Activated naive CD4-positive, alpha-beta T cell treated with anti-CD3 and anti-CD28 coated beads for 36 hours (primary cell): ENCODE data around the gene SELP. TPM values are rescaled to one million over a fixed set of nuclear protein-coding genes. Genes with fewer than 3 reads are reported as not detected.

Experiments used
- CTCF ChIA-PET: fragments of 350-600 bp; sonication (Branson Sonifier 250); formaldehyde crosslinking; loops from one replicate; lab custom pipeline; 2021; ENCODE audit warnings: antibody characterized with exemption; lab: Charles Lee
- DNase-seq: peaks from one replicate; pipeline ENCODE4 v3.0.0-alpha.2; 2020
- H3K27ac Mint-ChIP-seq: one replicate; pipeline ENCODE4 v1.8.0; 2021; ENCODE audit warnings: mild to moderate bottlenecking, mixed read lengths
- H3K27me3 Mint-ChIP-seq: one replicate; pipeline ENCODE4 v1.8.0; 2021; ENCODE audit warnings: low read depth, mixed read lengths
- H3K36me3 Mint-ChIP-seq: one replicate; pipeline ENCODE4 v1.8.0; 2021; ENCODE audit warnings: low read depth, mixed read lengths
- H3K4me1 Mint-ChIP-seq: one replicate; pipeline ENCODE4 v1.8.0; 2021; ENCODE audit warnings: low read depth, mixed read lengths
- H3K4me3 Mint-ChIP-seq: one replicate; pipeline ENCODE4 v1.8.0; 2021; ENCODE audit warnings: mild to moderate bottlenecking, moderate library complexity, mixed read lengths
- H3K9me3 Mint-ChIP-seq: one replicate; pipeline ENCODE4 v1.8.0; 2021; ENCODE audit warnings: mixed read lengths
- intact Hi-C: fragments of 100-400 bp; cut with micrococcal nuclease; formaldehyde crosslinking; loops from one replicate; pipeline ENCODE4 v1.15.1; 2023
- total RNA-seq, 2 experiments: library from RNA; stranded (reverse); gene quantifications; one replicate each; pipeline ENCODE4 v1.2.3, GENCODE V29; 2021

The SELP gene
- total RNA-seq, 2 experiments from 2014 or later = 2.4 to 2.6 TPM

GRCh38 chr1:169572187-169572586, 57.7 kb downstream of the SELP start:
- H3K27ac Mint-ChIP-seq = no peak overlapping the region
- intact Hi-C loops = no loop called here

GRCh38 chr1:169571450-169571849, 58.5 kb downstream of the SELP start:
- Mint-ChIP-seq H3K27ac (no peak overlapping the region), H3K36me3 (peaks cover 63% of the 10 kb centered on the region), H3K9me3 (no peaks in the 10 kb centered on the region), H3K4me3 (no peak overlapping the region), H3K4me1 (peaks cover 20% of the 10 kb centered on the region), H3K27me3 (no peaks in the 10 kb centered on the region)
- intact Hi-C loops = no loop called here
- CTCF ChIA-PET = interaction anchor here (0.6 to 0.7 kb wide), 2 partner anchors 15 to 126 kb away, joined by 3 read pairs; partner anchors contain the start of gene F5
- no peak for DNase-seq

More at GRCh38 chr1:169572187-169572586, 57.7 kb downstream of the SELP start:
- CTCF ChIA-PET = no interaction called here
- Mint-ChIP-seq H3K9me3 (no peaks in the 10 kb centered on the region), H3K36me3 (peaks cover 60% of the 10 kb centered on the region), H3K27me3 (no peaks in the 10 kb centered on the region), H3K4me1 (peaks cover 16% of the 10 kb centered on the region), H3K4me3 (no peak overlapping the region)
- DNase-seq = no peak

GRCh38 chr1:169570172-169570574, 59.8 kb downstream of the SELP start:
- intact Hi-C loops = no loop called here
- Mint-ChIP-seq H3K4me3 (no peak overlapping the region), H3K36me3 (peaks cover 66% of the 10 kb centered on the region), H3K27me3 (no peaks in the 10 kb centered on the region), H3K27ac (no peak overlapping the region), H3K9me3 (no peaks in the 10 kb centered on the region), H3K4me1 (peaks cover 22% of the 10 kb centered on the region)
- DNase-seq = no peak
- CTCF ChIA-PET = no interaction called here

GRCh38 chr1:169568497-169568896, 61.4 kb downstream of the SELP start:
- DNase-seq = no peak
- intact Hi-C loops = no loop called here
- H3K36me3 Mint-ChIP-seq = peaks cover 71% of the 10 kb centered on the region
- H3K27ac Mint-ChIP-seq = no peak overlapping the region
- H3K27me3 Mint-ChIP-seq = no peaks in the 10 kb centered on the region
- H3K9me3 Mint-ChIP-seq = no peaks in the 10 kb centered on the region
- peaks cover 34% of the 10 kb centered on the region for H3K4me1 Mint-ChIP-seq
- CTCF ChIA-PET = interaction anchor here (0.6 to 2.0 kb wide), 7 partner anchors 11 to 965 kb away, joined by 3 to 6 read pairs (median 4); no protein-coding TSS in a partner anchor
- H3K4me3 Mint-ChIP-seq = no peak overlapping the region

- Mint-ChIP-seq H3K9me3 (no peaks in the 10 kb centered on the region), H3K4me3 (no peak overlapping the region), H3K4me1 (peaks cover 26% of the 10 kb centered on the region), H3K27me3 (no peaks in the 10 kb centered on the region), H3K36me3 (peaks cover 67% of the 10 kb centered on the region), H3K27ac (no peak overlapping the region)
- intact Hi-C loops = no loop called here
- DNase-seq = no peak
- CTCF ChIA-PET = interaction anchor here (1.2 kb wide), 1 partner anchor 15 kb away, joined by 3 read pairs; no protein-coding TSS in a partner anchor
Measured at GRCh38 chr1:169565335-169566271, 64.3 kb downstream of the SELP start.

GRCh38 chr1:169563650-169564049, 66.3 kb downstream of the SELP start:
- H3K27me3 Mint-ChIP-seq = no peaks in the 10 kb centered on the region
- H3K36me3 Mint-ChIP-seq = peaks cover 76% of the 10 kb centered on the region
- no peak for DNase-seq
- CTCF ChIA-PET = interaction anchor here (1.7 kb wide), 1 partner anchor 18 kb away, joined by 4 read pairs; no protein-coding TSS in a partner anchor
- peaks cover 26% of the 10 kb centered on the region for H3K4me1 Mint-ChIP-seq
- H3K9me3 Mint-ChIP-seq = no peaks in the 10 kb centered on the region
- intact Hi-C loops = no loop called here
- H3K4me3 Mint-ChIP-seq = no peak overlapping the region
- H3K27ac Mint-ChIP-seq = no peak overlapping the region

GRCh38 chr1:169563019-169563615, 66.8 kb downstream of the SELP start:
- intact Hi-C loops = no loop called here
- Mint-ChIP-seq H3K4me1 (peaks cover 26% of the 10 kb centered on the region), H3K9me3 (no peaks in the 10 kb centered on the region), H3K27me3 (no peaks in the 10 kb centered on the region), H3K27ac (no peak overlapping the region), H3K4me3 (no peak overlapping the region), H3K36me3 (peaks cover 80% of the 10 kb centered on the region)
- DNase-seq = no peak
- CTCF ChIA-PET = interaction anchor here (0.6 to 1.7 kb wide), 3 partner anchors 17 to 484 kb away, joined by 3 to 4 read pairs (median 3); no protein-coding TSS in a partner anchor

- no peak overlapping the region for H3K4me3 Mint-ChIP-seq
- CTCF ChIA-PET = interaction anchor here (0.6 to 1.4 kb wide), 2 partner anchors 159 to 174 kb away, joined by 3 to 4 read pairs; no protein-coding TSS in a partner anchor
- H3K36me3 Mint-ChIP-seq = peaks cover 85% of the 10 kb centered on the region
- intact Hi-C loops = no loop called here
- H3K9me3 Mint-ChIP-seq = no peaks in the 10 kb centered on the region
- H3K4me1 Mint-ChIP-seq = peaks cover 22% of the 10 kb centered on the region
- H3K27ac Mint-ChIP-seq = no peak overlapping the region
- no peaks in the 10 kb centered on the region for H3K27me3 Mint-ChIP-seq
- DNase-seq = no peak
Measured at GRCh38 chr1:169561692-169562091, 68.2 kb downstream of the SELP start.

- intact Hi-C loops = no loop called here
Measured at GRCh38 chr1:169557131-169557530, 72.8 kb downstream of the SELP start.

GRCh38 chr1:169550294-169550693, 79.6 kb downstream of the SELP start:
- Mint-ChIP-seq H3K9me3 (no peaks in the 10 kb centered on the region), H3K4me3 (no peak overlapping the region), H3K27me3 (no peaks in the 10 kb centered on the region), H3K36me3 (peaks cover 68% of the 10 kb centered on the region), H3K4me1 (no peaks in the 10 kb centered on the region), H3K27ac (no peak overlapping the region)
- DNase-seq = no peak
- CTCF ChIA-PET = interaction anchor here (0.7 to 1.4 kb wide), 6 partner anchors 8 to 259 kb away, joined by 3 to 12 read pairs (median 3); partner anchors contain the start of gene METTL18
- intact Hi-C loops = loop anchor here (1.0 to 2.0 kb wide), 3 partner anchors 35 to 162 kb away; no protein-coding TSS in a partner anchor

More at GRCh38 chr1:169557131-169557530, 72.8 kb downstream of the SELP start:
- Mint-ChIP-seq H3K9me3 (no peaks in the 10 kb centered on the region), H3K27me3 (no peaks in the 10 kb centered on the region), H3K27ac (no peak overlapping the region), H3K4me3 (no peak overlapping the region), H3K4me1 (no peaks in the 10 kb centered on the region), H3K36me3 (peaks cover 84% of the 10 kb centered on the region)
- DNase-seq = no peak
- CTCF ChIA-PET = interaction anchor here (1.2 to 2.1 kb wide), 4 partner anchors 12 to 155 kb away, joined by 3 to 6 read pairs (median 4); partner anchors contain the start of gene F5

- intact Hi-C loops = no loop called here
- CTCF ChIA-PET = interaction anchor here (0.6 to 1.0 kb wide), 4 partner anchors 82 to 1173 kb away, joined by 3 to 5 read pairs (median 4); no protein-coding TSS in a partner anchor
- H3K4me1 Mint-ChIP-seq = no peaks in the 10 kb centered on the region
- H3K27ac Mint-ChIP-seq = no peak overlapping the region
- H3K36me3 Mint-ChIP-seq = peaks cover 61% of the 10 kb centered on the region
- no peak for DNase-seq
- no peaks in the 10 kb centered on the region for H3K9me3 Mint-ChIP-seq
- no peak overlapping the region for H3K4me3 Mint-ChIP-seq
- H3K27me3 Mint-ChIP-seq = no peaks in the 10 kb centered on the region
Measured at GRCh38 chr1:169548282-169548681, 81.6 kb downstream of the SELP start.
